Transverse colon (tissue), 4 donors: ENCODE measurements around the gene BASP1.
"Not testable (repeated sequence)": the region's sequence is repeated elsewhere in the genome, so short reads cannot be mapped to it uniquely, and the experiment has no call there.

Source experiments
- CTCF ChIP-seq, 5 experiments: fragments of 200-600 bp in 3 of 5; fragments of 450-650 bp in 2 of 5; sonication (generic) in 3 of 5; IDR thresholded peaks; 1 replicate in 2 of 5; 2 replicates in 3 of 5; pipeline ENCODE4 v1.5.1; 2016 to 2017; ENCODE audit warnings: antibody characterized with exemption in 5 of 5, inconsistent platforms in 3 of 5, mild to moderate bottlenecking in 2 of 5, moderate library complexity in 1 of 5
- EP300 ChIP-seq: sonication (generic); formaldehyde crosslinking; IDR thresholded peaks from one replicate; pipeline ENCODE4 v1.6.1; 2017; ENCODE audit warnings: antibody characterized with exemption, low read depth
- POLR2A ChIP-seq: fragments of 450-650 bp; IDR thresholded peaks from one replicate; pipeline ENCODE4 v1.6.1; 2016; ENCODE audit warnings: antibody characterized with exemption, mild to moderate bottlenecking, moderate library complexity
- POLR2AphosphoS5 ChIP-seq, 3 donors: sonication (generic); formaldehyde crosslinking; IDR thresholded peaks; one replicate each; pipeline ENCODE4 v1.6.1; 2016; ENCODE audit warnings: antibody characterized with exemption in 3 of 3

GRCh38 chr5:17307440-17307839 lies 90.0 kb downstream of the BASP1 start:
- not testable (repeated sequence) for TF ChIP-seq CTCF (IDR thresholded peaks at IDR 0.05); POLR2A; EP300; POLR2AphosphoS5 (IDR thresholded peaks at IDR 0.05)
